ENCODE results near the gene FOXO1. TPM values are rescaled to one million over a fixed set of nuclear protein-coding genes. Genes with fewer than 3 reads are reported as not detected.

FOXO1 gene
- total RNA-seq, 1 experiment from 2014 or later = 12.2 TPM

DNA sequence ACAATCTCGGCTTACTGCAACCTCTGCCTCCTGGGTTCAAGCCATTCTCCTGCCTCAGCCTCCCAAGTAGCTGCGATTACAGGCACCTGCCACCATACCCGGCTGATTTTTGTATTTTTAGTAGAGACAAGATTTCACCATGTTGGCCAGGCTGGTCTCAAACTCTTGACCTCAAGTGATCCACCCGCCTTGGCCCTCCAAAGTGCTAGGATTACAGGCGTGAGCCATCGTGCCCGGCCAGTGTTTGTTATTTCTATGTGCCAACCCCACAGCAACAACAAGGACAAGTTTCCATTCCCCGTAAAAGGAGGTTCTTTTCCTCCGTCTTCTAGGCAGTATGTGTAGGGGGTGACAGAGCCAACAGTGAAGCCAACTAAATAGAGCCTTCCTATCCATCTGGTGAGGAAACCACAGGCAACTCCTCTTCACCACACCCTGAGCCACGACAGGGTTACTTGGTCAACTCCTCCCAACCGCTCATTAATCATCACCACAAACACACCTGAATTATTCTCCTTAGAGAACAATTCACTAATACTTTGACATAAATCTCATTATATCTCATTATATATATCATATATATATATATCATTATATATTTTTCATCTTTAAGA is 25.5 kb downstream of the FOXO1 start (continued):
- TF ChIP-seq, protein P1, sequence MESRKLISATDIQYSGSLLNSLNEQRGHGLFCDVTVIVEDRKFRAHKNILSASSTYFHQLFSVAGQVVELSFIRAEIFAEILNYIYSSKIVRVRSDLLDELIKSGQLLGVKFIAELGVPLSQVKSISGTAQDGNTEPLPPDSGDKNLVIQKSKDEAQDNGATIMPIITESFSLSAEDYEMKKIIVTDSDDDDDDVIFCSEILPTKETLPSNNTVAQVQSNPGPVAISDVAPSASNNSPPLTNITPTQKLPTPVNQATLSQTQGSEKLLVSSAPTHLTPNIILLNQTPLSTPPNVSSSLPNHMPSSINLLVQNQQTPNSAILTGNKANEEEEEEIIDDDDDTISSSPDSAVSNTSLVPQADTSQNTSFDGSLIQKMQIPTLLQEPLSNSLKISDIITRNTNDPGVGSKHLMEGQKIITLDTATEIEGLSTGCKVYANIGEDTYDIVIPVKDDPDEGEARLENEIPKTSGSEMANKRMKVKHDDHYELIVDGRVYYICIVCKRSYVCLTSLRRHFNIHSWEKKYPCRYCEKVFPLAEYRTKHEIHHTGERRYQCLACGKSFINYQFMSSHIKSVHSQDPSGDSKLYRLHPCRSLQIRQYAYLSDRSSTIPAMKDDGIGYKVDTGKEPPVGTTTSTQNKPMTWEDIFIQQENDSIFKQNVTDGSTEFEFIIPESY (IDR thresholded peaks at IDR 0.05; ENCODE audit: extremely low read depth, insufficient replicate concordance, low read length) = no peak
- TF ChIP-seq, protein P2, sequence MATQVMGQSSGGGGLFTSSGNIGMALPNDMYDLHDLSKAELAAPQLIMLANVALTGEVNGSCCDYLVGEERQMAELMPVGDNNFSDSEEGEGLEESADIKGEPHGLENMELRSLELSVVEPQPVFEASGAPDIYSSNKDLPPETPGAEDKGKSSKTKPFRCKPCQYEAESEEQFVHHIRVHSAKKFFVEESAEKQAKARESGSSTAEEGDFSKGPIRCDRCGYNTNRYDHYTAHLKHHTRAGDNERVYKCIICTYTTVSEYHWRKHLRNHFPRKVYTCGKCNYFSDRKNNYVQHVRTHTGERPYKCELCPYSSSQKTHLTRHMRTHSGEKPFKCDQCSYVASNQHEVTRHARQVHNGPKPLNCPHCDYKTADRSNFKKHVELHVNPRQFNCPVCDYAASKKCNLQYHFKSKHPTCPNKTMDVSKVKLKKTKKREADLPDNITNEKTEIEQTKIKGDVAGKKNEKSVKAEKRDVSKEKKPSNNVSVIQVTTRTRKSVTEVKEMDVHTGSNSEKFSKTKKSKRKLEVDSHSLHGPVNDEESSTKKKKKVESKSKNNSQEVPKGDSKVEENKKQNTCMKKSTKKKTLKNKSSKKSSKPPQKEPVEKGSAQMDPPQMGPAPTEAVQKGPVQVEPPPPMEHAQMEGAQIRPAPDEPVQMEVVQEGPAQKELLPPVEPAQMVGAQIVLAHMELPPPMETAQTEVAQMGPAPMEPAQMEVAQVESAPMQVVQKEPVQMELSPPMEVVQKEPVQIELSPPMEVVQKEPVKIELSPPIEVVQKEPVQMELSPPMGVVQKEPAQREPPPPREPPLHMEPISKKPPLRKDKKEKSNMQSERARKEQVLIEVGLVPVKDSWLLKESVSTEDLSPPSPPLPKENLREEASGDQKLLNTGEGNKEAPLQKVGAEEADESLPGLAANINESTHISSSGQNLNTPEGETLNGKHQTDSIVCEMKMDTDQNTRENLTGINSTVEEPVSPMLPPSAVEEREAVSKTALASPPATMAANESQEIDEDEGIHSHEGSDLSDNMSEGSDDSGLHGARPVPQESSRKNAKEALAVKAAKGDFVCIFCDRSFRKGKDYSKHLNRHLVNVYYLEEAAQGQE (IDR thresholded peaks at IDR 0.05; ENCODE audit: low read depth) = no peak
- TF ChIP-seq RAD21 (IDR thresholded peaks at IDR 0.05; ENCODE audit: low read depth) = no peak
- no peak for TF ChIP-seq EZH2phosphoT487 (IDR thresholded peaks at IDR 0.05; ENCODE audit: borderline replicate concordance)
- TF ChIP-seq POLR2A (IDR thresholded peaks at IDR 0.05; ENCODE audit: borderline replicate concordance, extremely low read depth, insufficient read depth, insufficient read length) = no peak

DNA sequence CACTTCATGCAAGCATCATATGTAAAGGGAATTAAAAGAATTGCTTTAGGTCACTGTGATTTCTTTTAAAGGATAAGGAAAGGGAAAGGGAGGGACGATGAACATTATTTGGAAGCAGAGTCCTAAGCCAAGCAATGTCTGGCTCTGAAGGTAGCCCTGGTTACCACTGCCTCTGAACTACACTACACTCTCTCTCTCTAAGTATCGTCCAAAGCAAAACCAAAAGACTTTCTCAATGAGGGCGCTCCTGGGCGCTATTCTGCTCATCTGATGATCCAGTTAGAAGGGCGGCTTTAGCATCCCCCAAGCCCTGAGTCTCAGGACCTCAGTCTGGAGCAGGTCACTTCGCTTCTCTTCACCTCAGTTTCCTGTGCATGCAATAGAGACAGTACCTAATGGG is 26.2 kb downstream of the FOXO1 start:
- Histone ChIP-seq H3K4me1 (ENCODE audit: control insufficient read depth in 1 of 2, insufficient read depth in 2 of 2, low read length in 2 of 2) (peaks cover 0 to 8% of the 10 kb centered on the region in 2 experiments; a peak in 1 of 4 replicates), H3K9me2 (ENCODE audit: insufficient read depth) (no peaks in the 10 kb centered on the region), H3K36me3 (ENCODE audit: control insufficient read depth in 1 of 2, insufficient read depth in 2 of 2, low read length in 2 of 2) (no peaks in the 10 kb centered on the region), H3K9ac (ENCODE audit: low read length) (no peak overlapping the region), H3K4me3 (replicated peaks in 1 of 2; ENCODE audit: low read depth in 1 of 2, low read length in 2 of 2) (no peak overlapping the region), H3K27ac (ENCODE audit: low read depth, low read length) (no peak overlapping the region), H3K79me2 (ENCODE audit: insufficient read depth, low read length) (peaks cover 24% of the 10 kb centered on the region), H3K4me2 (ENCODE audit: low read length) (no peak overlapping the region), H4K20me1 (ENCODE audit: insufficient read depth) (no peaks in the 10 kb centered on the region), H3K27me3 (ENCODE audit: insufficient read depth, low read length) (no peaks in the 10 kb centered on the region), H2AFZ (ENCODE audit: low read depth, low read length, poor library complexity, severe bottlenecking) (no peak overlapping the region), H3K9me3 (ENCODE audit: control insufficient read depth in 1 of 2, insufficient read depth in 1 of 2, low read depth in 1 of 2, low read length in 2 of 2) (no peaks in the 10 kb centered on the region)
- DNase-seq (ENCODE audit: low read depth, low spot score) = no peak
- no peak for TF ChIP-seq ELF1 (IDR thresholded peaks at IDR 0.05; ENCODE audit: borderline replicate concordance, low read depth)
- no peak for TF ChIP-seq TCF7L2 (IDR thresholded peaks at IDR 0.05; ENCODE audit: borderline replicate concordance, extremely low read depth, insufficient read depth, insufficient read length)
- TF ChIP-seq POLR2A (IDR thresholded peaks at IDR 0.05; ENCODE audit: borderline replicate concordance, extremely low read depth, insufficient read depth, insufficient read length) = no peak
- no peak for TF ChIP-seq SRF (IDR thresholded peaks at IDR 0.05; ENCODE audit: low read depth)
- ChIA-PET RAD21 (ENCODE audit: low non-redundant PET in 1 of 2, low total read pairs in 2 of 2, uncharacterized antibody in 2 of 2, unreplicated experiment in 2 of 2) (no interaction called here), CTCF (no interaction called here), POLR2A (no interaction called here)
- intact Hi-C loops (cut with micrococcal nuclease) = no loop called here
- ATAC-seq = no peak
- no TSS peak for BruUV-seq (replicated peaks)

Data from HCT116 (cell line).